ENCODE measurements around the gene CAPN8.

DNA sequence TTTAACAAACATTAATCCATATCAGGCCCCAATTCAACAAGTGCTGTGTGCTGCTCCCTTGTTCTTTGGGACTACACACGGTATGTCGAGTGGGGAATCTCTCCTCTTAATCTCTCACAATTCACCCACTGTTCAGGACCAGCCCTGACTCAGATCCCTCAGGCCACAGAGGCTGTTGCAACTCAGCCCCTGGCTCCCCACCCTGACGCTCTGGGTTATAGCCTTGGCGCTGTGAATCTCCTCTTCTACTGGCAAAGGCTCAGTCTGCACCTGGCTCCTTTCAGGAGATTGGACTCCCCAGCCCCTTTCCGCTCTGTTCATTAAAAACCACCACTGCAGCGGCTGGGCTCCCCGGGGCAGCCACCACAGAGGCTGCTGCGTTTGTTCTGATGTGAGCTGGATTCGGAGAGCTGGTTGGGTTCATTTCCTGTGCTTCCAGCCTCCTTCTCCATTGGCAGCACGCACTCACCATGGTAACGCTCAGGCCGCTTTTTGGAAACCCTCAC lies 13.0 kb downstream of the CAPN8 start:
- TF ChIP-seq, protein P1, sequence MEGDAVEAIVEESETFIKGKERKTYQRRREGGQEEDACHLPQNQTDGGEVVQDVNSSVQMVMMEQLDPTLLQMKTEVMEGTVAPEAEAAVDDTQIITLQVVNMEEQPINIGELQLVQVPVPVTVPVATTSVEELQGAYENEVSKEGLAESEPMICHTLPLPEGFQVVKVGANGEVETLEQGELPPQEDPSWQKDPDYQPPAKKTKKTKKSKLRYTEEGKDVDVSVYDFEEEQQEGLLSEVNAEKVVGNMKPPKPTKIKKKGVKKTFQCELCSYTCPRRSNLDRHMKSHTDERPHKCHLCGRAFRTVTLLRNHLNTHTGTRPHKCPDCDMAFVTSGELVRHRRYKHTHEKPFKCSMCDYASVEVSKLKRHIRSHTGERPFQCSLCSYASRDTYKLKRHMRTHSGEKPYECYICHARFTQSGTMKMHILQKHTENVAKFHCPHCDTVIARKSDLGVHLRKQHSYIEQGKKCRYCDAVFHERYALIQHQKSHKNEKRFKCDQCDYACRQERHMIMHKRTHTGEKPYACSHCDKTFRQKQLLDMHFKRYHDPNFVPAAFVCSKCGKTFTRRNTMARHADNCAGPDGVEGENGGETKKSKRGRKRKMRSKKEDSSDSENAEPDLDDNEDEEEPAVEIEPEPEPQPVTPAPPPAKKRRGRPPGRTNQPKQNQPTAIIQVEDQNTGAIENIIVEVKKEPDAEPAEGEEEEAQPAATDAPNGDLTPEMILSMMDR (conservative IDR thresholded peaks at IDR 0.05) = no peak
- no peak for TF ChIP-seq EZH2 (IDR thresholded peaks at IDR 0.05; ENCODE audit: low read depth)

Data from PC-9 (cell line).